GM19463 (cell line): ENCODE measurements around the gene TMEM38A.

Source experiments
- ATAC-seq: cut with Tn5 transposase; IDR thresholded peaks from one replicate; pipeline ENCODE4 v1.9.1; 2021; ENCODE audit warnings: mild to moderate bottlenecking, moderate library complexity; ENCODE audit not compliant: unreplicated experiment

TMEM38A gene, protein sequence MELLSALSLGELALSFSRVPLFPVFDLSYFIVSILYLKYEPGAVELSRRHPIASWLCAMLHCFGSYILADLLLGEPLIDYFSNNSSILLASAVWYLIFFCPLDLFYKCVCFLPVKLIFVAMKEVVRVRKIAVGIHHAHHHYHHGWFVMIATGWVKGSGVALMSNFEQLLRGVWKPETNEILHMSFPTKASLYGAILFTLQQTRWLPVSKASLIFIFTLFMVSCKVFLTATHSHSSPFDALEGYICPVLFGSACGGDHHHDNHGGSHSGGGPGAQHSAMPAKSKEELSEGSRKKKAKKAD

DNA sequence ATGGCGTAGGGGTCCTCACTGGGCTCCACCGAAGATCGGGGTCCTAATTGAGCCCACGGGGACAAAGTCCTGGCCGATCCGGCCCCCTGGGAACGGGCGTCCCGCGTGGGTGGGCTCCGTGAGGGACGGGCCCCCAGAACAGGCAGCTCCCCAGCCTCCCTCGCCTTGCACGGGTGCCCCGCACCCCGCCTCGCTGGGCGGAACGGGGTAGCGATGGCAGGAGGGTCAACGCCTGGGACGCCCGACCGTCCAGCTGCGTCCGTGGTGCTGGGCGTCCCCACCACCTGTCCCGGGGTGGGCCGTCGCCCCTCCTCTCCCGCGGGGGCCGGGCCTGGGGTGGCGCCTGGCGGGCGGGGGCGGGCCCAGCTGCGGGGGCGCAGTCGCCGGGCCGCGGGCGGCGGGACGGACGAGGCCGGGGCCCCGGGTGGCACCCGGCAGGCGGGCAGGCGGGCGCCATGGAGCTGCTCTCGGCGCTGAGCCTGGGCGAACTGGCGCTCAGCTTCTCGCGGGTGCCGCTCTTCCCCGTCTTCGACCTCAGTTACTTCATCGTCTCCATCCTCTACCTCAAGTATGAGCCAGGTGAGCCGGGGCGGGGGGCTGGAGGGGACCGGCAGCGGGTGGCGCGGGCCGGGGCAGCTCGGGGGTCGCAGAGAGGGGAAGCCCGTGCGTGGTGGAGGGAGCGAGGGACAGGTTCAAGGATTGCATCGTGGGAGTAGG is at the start of gene TMEM38A:
TSS of gene TMEM38A (plus strand) at position 377 of the 717 bp plus-strand sequence. CDS start at position 456, 79 bp downstream.
- ATAC-seq, result no peak

DNA sequence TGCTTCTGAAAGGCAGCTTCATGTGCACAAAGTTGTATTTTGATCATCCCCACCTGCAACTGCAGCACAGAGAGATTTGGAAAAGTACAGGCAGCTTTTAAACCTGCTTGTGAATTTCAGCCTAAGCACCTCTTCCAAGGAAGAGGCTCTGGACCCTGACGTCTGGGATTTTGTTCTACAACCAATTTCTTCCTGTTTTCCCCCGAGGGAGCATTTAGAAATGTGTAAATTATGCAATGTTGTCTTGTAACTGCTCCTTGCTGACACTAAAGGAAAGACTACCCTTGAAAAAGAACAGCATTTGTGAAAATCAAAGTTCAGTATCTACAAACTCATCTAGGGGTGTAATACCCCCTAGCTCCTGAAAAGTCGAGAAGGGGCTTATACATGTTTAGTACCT is 48.3 kb upstream of the TMEM38A start:
- no peak for ATAC-seq

DNA sequence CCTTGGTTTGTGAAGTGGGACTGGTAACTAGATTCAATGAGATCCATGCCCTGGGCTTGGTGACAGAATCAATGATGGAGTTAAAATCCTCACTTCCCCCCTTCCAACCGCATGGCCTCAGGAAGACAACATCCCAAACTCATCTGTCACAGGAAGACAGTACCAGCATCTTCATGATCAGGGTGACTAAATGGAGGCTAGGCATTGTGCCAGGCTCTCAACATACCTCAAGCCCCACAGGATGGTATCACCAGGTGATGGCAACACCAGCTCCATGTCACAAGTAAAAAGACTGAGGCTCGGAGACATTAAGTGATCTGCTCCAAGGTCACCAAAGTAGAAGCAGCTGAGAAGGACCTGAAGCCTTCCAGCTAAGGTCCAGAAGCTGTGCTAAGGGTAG is 47.1 kb upstream of the TMEM38A start:
- no peak for ATAC-seq

DNA sequence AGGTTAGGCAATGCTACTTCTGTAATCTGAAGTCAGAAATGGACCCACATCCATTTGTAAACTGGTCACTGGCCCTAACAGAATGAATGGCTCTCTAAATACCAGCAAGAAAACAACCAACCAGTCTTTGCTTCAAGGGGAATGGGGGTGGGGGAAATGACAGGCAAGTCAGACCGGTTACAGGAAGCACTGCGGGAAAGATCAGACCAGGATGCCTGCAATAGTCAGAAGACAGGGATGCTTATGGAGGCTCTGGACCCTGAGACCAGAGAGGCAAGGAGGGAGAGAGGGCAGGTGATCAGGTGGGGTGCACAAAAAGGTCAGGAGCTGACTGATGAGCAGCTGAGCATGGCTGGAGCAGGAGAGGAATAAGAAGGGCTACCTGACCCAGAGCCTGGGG is 46.0 kb upstream of the TMEM38A start:
- ATAC-seq, result no peak

DNA sequence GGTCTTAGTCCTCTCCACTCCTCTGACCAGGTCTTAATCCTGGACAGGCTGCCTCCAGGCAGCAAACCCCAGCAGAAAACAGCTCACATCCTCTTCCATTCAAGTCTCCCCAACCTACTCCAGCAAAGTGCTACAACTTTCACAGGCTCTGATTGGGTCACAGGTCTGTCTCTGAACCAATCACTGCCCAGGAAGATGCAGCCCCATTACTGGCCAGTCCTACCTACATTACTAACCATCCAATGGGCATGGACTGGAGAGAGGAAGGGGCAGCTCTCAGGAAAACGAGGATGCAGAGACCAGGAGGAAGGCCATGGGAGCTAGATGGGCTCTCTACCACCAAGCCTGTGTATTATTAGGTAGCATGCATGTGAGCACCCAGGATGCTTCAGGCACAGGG is 45.1 kb upstream of the TMEM38A start:
- no peak for ATAC-seq

DNA sequence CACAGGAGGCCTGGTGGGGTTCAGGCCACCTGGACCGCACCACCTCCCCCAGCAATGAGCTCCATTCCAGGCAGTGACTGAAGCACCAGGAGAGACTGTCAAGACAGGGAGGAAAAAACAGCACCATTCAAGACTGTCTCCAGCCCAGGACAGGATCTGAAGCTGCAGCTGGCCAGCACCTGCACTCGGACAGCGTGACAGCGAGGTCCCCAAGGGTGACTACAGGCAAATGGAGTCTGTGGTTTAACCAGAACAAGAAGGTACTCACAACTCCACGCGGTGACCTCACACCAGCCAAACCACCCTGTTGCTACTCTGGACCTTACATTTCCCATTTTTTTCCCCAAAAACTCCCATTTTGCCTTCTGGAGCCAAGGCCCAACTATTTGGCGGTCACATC is 42.7 kb upstream of the TMEM38A start:
- no peak for ATAC-seq

DNA sequence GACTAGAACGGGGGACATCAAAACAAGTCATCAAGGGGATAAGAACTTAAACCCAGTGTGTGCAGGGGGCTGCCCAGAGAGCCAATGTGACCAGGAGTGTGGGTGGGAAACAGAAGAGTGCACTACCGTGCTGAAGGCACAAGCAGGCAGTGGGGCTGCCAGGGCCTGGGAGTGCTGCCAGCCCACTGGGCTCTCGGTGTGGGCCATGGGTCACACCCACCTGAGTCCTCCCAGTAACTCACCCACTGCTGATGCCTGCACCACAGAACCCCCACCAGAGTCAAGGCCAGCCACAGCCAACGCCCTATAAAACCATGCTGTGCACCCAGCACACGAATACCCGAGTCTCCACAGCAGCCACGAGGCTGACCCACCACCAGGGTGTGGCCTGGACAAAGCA is 41.5 kb upstream of the TMEM38A start:
- no peak for ATAC-seq

DNA sequence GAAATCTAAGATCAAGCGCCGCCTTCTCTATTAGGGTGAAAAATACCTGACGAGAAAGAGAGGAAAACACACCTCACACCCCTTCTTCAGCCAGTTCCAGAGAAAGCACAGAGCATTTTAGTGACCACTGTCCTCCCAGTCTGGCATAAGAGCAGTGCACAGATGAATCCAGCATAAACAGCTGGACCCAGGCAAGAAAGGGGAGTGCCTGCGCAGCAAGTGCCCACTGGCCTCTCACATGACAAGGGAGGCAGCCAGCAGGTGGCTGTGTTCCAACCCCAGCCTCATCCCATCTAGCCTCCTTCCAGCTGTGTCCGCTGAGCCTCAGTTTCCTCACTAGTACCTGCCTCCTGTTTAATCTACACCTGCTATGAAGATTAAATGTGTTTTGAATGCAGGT is 40.9 kb upstream of the TMEM38A start:
- ATAC-seq, result no peak

DNA sequence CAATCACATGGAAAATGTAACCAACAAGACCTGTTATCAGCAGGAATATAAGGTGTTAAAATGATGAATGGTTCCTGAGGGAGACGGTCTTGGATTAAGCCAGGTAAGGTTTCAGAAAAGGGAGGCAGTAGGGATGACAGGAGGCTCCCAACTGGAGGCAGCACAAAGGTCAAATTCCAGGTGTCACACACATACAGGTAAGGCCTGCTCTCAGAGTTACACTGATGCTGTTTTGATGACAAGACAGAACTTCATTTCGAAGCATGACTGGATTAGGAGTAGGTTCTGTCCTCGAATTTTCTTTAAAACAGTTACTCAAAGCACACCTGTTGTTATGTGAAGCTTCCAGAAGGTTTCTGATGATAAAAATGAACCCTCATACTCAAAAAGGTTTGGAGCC is 40.4 kb upstream of the TMEM38A start:
- ATAC-seq, result no peak

DNA sequence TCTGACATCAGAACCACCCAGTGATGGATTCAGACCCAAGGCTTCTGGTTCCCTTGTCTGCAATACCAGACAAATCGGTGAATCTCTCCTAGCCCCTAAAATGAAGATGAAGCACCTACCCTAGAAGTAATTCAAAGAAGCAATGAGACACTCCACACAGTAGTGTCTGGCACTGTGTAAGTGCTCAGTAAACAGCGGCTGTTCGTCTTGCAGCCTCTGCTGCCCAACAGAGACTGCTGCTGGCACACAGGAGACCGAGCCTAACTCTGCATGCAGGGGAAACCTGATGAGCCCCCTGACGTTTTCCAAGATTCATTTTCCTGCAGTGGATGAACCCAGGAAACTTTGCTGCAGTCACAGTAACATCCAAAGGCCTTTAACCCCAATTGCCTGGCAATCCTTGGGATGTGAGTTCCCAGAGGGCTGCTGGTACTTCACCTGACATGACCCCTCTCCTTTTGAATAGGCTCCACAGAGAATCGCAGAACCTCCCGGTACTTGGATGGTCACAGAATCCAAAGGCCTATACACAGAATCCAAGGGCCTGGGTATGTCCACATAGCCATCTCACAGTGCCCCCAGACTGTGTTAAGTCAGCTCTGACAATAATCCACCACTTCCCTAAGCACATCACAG is 39.7 kb upstream of the TMEM38A start:
- ATAC-seq, result no peak

DNA sequence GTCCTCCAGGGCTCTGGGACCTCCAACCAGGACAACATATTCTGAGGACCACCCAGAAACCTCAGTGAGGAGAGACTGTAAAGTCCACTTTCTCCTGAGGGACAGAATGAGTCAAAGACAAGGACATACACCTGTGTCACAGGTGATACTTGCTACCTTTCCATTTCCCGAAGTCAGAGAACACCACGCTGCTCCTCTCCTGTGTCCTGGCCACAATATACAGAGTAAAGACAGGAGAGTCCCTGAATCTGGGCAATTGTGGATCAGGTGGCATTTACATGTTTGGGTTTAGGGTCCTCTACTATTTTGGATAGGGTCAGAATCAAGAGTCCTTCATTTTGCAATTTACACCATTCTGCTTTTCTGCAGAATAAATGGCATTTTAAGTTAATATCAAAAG is 37.9 kb upstream of the TMEM38A start:
- no peak for ATAC-seq

DNA sequence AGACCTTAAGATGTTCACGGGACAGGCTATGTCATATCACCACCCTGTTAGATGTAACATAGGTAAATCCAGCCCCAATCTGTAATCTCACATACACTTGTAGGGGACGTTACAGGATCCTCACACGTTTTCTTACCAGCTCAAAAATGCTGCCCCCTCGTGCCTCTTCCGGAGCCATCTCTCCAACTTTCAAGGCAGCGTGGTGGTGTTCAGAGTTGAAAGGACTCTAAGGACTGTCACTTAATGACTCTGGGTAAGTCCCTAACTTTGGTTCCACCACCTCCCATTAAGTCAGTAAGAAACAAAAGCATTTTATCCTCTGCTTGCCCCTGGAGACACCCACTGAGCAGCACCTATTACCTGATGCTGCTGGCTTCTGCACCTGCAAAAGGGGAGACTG is 37.4 kb upstream of the TMEM38A start:
- no peak for ATAC-seq

DNA sequence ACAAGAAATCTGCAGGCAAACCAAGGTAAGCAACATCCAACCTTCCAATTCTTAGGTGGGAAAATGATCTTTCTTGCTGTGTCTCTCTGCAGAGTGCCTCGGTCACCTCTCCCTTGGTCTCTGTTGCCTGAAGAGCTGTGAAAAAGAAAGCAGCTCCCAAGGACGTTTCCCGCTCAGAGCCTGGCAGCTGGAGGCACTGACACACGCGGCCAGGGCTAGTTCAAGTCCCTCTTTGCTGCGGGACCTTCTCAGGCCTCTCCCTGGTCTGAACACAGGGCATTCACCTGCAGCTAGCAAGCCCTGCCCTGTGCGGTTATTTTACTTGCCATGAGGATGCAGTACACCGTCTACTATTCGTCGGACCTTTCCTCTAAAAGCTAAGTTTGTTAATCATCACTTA is 36.7 kb upstream of the TMEM38A start:
- no peak for ATAC-seq

DNA sequence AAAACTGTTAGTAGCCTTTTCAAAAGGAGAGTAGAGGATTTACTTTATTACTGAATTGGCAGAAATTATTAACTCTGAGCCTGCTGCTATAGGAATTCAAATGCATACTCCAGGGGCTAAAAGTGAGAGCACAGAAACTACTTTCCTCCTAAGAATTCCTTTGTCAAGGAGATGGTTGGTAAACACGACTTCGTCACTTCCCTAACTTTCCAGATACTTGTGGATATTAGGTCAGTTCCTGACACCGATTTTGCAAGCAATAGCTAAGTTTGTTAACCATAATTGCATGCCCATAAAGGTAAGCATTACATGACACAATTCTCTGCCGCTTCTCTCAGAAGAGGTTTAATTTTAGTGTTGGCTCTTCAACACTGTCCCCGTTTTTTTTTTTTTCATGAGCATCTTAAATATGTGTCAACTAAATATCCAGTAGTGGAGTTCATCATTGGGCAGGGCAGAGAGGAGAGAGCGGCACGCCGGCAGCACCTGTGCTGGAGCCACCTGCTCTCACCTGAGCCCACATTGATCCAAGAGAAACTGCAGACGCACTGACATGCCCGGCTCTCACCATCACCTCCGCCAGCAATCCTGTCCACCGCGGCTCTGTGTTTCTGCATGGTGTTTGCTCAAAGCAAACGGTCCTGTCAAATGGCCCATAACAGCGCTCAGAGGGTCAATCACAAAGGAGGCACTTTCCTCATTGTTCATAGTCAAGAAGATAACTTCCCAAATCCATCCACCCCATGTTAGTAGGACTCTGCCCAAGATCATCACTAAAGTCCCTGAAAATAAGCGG is 35.6 kb upstream of the TMEM38A start:
- ATAC-seq, result no peak

DNA sequence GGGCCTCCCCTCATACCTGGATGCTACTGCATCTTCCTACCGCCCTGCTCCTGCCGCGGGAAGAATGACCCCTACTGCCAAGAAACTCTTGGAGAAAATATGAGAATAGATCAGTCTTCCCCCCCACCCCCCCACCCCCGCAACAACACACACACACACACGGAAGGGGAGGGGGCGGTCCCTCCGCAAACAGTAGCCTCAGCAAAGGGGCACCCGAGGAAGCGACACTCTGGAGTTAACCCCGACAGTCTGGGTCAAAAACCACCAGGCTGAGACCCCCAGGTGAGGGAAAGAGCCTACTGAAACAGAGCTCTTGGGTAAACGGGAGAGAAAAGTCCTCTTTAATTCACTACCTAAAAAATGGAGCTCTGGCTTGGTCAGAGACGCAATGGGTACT is 34.1 kb upstream of the TMEM38A start:
- ATAC-seq, result no peak

DNA sequence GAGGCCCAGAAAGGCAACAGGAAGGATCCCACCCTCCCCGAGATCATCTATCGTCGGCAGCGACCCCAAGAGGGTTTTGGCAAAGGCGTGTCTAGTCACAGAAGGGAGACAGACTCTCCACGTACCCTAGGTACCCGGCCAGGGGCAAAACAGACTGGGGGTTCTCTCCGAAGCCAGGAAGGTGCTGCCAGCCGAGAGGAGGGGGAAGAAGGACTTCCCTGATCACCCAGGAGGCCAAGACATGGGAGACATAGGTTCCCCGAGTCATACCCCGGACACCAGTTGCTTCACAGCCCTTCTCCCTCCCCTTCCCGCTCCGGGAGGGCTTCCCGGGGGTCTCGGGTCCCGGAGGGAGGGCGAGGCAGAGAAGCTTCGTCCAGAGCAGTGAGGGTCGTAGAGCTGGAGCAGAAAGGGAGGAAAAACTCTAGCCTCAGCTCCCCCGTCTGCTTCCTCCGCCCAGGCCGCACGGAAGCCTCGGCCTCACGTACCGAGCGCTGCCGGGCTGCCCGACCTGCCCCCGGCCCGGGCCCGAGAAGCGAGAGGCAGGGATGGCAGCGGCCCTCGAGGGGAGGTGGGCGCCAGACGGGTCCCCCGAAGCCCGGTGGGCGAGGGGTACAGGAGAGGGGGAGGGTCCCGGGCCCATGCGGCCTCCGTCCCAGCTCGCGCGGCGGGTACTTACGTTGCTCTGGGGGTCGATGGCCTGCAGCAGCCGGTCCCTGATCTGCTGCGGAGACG is 33.6 kb upstream of the TMEM38A start:
- no peak for ATAC-seq

DNA sequence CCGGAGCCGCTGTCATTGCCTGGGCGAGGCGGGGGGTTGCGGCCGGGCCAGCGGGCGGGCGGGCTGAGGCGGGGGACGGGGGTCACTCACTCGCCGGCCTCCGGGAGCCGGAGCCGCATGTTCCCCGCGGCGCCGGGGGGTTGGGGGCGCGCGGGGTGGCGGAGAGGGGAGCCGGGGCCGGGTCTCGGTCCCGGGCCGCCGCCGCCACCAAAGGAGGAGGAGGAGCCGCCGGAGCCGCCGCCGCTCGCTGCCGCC is 33.1 kb upstream of the TMEM38A start:
- ATAC-seq, result no peak

DNA sequence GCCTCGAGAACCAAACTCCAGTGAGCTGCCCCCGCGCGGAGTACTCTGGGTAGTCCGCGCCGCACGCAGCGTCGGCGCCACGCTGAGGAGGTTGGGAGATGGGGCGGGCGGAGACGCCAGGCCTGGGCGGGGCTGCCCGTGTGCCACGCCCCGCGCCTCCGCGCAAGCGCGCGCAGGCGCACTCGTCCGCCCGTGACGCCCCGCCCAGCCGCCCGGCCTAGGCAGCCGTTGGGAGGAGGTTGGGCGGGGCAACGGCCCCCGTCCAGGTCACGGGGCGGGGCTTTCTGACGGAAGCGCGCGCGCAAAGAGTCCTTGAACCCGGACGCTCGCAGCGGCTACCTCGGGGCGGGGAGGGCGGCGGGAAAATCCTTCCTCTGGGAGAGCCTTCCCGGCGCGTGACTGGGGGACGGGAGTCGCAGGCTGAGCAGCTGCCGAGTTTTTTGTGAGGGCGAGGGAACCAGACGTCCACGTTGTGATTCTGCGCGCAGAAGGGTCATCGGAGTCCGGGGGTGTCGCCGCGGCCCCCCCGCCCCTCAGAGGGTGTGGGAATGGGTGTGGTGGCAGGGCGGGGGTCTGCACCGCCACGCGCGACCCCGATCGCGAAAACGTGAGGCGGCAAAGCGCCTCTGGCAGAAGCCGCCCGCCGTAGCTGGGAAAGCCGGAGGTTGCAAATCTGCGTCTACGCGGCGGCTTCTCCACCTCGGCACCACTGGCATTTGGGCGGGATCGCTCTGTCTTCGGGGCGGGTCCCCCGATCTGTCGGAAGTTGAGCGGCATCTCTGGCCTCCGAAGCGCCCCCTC is 32.6 kb upstream of the TMEM38A start, which contains the start of gene MED26:
TSS of gene MED26 (minus strand) at position 22 of the 801 bp plus-strand sequence. CDS start 261 bp downstream, outside the sequence.
- peak; percentile 91 for ATAC-seq

DNA sequence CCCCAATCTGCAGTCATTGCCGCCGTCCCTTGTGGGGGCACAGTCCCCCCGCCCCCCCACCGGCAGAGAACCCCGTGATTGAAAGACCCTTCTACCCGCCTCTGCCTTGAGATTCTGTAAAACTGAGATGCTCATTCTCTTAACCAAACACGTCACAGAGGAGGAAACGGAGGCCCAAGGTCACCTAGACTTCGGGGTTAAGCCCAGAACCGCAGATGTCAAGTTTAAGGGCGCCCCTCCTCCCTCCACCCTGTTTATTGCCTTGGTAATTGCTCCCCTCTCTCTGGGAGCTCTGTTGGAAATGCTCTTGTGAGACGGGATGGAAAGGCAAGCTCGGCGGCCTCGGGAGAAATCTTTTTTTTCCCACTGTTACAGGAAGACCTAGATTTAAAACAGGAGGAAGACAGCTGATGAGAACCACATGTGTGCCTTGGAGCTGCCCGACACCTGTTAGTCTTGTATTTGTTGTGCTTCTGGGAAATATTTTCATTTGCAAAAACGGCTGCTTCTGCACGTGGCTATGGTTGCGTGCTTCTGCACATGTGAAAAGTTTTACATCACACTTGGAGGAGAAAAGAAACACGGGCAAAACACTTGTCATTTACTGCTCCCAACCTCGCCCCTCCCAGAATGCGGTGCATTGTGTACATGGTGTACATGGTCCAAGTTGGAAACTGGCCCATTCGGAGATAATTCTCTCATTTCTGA is 31.8 kb upstream of the TMEM38A start:
- ATAC-seq, result no peak
